LNCAP (cell line): ENCODE measurements around the gene ACSM3.

Source experiments
- TF ChIP-seq, protein P1 (sequence below): fragments of 450-650 bp; IDR thresholded peaks from 2 replicates; pipeline ENCODE4 v1.5.1; 2017; ENCODE audit warnings: mild to moderate bottlenecking

Gene ACSM3

DNA sequence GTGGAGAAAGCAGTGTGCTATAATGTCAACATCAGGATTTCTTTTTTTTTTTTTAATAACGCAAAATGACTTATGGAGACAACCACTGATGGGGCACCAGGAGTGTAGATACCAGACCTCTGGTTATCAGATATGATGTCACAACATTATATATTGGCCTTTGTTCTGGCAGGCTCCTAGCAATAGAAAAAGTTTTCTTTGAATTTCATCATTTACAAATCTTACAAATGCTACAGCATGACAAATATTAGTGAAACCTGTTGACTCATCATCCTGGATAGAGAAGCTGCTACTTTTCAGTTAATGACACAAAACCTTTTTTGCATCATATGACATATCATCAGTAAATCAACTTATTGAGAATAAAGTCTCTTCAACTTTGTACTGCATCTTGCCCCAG, 28.3 kb upstream of the ACSM3 start:
- TF ChIP-seq, protein P1, sequence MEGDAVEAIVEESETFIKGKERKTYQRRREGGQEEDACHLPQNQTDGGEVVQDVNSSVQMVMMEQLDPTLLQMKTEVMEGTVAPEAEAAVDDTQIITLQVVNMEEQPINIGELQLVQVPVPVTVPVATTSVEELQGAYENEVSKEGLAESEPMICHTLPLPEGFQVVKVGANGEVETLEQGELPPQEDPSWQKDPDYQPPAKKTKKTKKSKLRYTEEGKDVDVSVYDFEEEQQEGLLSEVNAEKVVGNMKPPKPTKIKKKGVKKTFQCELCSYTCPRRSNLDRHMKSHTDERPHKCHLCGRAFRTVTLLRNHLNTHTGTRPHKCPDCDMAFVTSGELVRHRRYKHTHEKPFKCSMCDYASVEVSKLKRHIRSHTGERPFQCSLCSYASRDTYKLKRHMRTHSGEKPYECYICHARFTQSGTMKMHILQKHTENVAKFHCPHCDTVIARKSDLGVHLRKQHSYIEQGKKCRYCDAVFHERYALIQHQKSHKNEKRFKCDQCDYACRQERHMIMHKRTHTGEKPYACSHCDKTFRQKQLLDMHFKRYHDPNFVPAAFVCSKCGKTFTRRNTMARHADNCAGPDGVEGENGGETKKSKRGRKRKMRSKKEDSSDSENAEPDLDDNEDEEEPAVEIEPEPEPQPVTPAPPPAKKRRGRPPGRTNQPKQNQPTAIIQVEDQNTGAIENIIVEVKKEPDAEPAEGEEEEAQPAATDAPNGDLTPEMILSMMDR: no peak

DNA sequence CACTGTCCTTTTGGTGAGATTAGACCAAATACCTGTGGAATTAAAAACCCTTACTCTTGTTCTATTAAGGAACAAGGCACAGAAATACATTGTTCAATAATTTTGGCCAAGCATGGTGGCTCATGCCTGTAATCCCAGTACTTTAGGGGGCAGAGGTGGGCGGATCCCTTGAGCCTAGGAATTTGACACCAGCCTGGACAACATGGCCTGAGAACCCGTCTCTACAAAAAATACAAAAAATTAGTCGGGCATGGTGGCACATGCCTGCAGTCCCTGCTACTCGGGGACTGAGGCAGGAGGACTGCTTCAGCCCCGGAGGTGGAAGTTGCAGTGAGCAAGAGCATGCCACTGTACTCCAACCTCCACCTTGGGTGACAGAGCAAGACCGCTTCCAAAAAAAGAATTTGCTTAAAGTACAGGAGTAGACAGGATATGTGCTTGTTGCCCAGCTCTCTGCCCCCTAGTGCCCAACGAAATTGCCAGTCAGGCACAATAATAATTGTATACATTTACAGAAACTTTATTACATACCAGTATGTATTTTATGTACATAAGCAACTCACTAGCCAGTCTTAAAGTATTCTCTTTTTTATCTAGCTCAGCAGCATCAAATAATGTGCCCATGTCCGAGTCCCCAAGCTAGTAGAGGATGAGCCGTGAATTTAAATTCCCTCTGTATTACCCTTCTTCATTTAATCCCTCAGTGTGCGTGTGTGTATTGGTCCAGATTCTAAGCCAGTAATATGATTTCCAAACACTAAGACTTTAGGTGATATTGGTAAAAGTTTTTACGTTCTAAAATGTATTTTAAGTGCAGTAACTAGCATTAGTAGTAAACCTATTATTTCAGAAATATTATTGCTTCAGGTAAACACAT, 23.6 kb upstream of the ACSM3 start:
- TF ChIP-seq, protein P1: peak; percentile 82

DNA sequence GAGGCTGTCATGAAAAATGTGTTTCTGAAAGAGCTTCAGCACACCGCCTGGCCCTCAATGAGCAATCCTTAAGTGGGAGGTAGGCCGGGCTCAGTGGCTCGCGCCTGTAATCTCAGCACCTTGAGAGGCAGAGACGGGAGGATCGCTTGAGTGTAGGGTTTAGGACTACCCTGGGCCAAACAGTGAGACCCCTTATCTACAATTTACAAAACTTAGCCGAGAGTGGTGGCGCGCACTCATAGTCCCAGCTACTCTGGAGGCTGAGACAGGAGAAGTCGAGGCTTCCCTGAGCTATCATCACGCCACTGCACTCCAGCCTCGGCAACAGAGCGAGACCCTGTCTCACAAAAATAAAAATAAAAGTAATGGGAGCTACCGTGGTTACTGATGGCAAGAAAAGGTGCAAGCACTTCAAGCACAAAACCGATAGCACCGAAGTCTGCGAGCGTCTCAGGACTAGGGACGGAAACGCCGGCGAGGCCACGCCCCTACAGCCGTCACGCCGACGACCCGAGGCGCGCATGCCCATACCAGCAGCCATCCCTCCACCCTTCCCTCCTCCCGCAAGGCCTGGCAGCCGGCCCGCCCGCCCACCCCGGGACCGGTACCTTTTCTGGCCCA, 22.8 kb upstream of the ACSM3 start:
- TF ChIP-seq, protein P1: no peak

DNA sequence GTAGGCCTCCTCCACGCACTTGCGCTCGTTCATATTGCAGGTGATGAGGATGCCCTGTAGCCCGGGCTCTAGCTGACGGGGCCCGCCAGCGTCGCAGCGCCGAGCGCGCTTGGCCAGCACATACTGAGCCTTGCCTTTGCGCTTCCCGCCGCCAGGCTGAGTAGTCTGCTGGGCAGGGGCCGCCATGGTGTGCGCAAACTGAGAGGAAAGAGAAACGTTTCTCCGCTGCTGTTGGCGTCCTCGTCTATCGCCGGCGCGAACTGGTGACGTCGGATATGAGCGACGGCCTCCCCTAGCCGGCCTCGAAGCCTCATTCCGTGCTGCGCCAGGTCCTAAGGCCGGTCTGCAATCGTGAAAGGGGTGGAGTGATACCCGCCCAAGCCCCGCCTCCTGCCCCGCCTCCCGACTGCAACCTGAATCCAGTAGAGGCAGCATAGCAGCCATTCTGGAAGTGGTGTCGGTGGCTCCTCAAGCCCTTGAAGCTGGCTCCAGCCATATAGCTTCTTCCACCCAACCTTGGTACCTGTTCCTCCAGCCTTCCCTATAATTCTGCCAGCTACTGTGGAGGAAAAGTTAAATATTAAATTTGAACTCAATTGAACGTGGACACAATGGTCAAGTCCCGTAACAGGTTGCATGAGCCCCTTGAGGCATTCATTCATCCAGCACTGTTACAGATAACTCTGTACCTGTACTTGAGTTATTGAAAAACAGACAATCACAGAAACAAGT, 22.1 kb upstream of the ACSM3 start, which contains the start of gene THUMPD1:
Gene THUMPD1, minus strand, starts transcription at position 265 of the 732 bp plus-strand sequence. Its CDS starts 79 bp downstream, at position 186.
- TF ChIP-seq, protein P1: no peak; the same call in 1 of the 2 replicates

DNA sequence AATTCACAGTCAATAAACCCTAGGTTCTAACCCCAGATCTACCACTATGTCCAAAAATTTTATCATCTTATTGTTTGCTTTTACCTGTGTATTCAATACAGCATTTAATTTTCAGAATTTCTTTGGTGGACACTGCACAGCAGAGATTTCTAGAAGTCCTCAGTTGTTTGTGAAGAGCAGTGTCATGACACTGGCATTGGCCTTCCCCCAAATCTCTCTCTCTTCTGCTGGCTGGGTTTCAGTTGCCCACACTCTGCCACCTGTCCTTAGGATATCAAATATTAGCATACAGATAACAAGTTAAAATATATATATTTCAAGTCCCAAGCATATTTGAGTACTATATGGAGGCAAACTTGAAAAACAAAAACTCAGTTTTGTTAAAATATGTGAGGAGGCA, 20.2 kb upstream of the ACSM3 start:
- TF ChIP-seq, protein P1: no peak

DNA sequence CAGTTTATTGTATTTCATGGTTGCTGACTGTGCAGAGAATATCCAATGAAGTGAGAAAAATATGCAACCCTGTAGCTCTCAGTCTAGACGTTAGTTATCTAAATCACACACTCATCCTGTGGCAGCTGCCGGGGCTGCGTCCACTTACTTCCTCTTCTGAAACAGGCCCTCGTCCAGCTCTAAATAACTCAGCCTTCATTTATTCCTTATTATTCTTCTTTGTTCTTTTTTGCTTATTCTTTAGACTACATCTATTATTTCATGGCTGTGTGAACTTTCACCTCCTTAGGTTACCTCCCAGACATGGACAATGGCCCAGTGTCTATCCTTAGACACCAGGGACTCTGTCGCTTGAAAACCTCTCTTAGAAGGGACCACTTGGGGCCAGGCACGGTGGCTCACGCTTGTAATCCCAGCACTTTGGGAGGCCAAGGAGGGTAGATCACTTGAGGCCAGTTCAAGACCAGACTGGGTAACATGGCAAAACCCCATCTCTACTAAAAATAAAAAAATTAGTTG, 18.8 kb upstream of the ACSM3 start:
- TF ChIP-seq, protein P1: no peak

DNA sequence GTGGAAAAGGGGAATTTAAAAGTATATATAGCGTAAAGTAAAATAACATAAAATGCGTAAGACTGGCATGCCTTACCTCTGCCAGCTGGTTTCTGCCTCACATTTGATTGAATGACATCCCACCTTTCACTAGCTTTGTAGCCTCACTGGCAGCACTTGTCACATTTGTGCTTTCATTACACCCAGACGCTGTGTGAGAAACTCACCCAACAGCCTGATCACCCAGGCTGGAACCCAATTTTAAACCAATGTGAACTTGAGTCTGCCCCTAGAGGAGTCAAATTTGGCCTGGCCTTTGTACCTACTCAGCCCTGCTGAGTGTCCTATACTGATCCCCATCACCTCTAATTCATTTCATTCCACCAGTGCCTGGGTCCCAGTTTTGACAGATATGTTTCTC, 17.4 kb upstream of the ACSM3 start:
- TF ChIP-seq, protein P1: no peak
